Astrocyte (in vitro differentiated cells and primary cell): Measurements from ENCODE around the gene COA6.

Experiments
- EZH2 ChIP-seq: IDR thresholded peaks from 2 replicates; pipeline ENCODE4 v1.6.1; 2012; ENCODE audit warnings: mild to moderate bottlenecking, low read length, inconsistent platforms; ENCODE audit not compliant: insufficient read depth
- TF ChIP-seq, protein P1 (sequence below): IDR thresholded peaks from 2 replicates; pipeline ENCODE4 v1.5.1; 2011; ENCODE audit warnings: low read depth, mild to moderate bottlenecking, inconsistent platforms, low read length, moderate library complexity; ENCODE audit not compliant: insufficient read depth

DNA sequence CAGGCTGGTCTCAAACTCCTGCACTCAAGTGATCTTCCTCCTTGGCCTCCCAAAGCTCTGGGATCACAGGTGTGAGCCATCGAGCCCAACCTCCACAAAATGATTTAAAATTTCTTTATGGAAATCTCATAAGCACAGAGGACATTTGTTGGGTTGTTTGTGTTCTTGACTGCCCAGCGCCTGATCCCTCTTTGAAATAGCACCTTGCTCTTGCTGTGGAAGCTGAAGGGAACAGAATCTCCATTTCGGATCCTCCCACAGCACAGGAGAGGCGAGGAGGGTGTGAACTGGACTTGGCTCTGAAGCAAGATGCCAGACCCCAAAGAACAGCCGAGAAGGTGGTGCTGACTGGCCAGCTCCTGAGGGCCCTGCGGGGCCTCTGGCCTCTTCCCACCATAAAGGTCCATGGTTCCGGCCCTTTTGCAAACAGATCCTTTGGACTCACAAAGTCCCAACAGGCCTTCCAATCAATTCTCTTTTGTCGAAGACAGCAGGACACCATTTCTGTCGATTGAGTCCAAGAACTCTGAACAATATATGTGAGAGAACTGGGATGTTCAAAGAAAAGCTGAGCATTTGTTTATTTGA lies 45.6 kb upstream of the COA6 start:
- TF ChIP-seq, protein P1, sequence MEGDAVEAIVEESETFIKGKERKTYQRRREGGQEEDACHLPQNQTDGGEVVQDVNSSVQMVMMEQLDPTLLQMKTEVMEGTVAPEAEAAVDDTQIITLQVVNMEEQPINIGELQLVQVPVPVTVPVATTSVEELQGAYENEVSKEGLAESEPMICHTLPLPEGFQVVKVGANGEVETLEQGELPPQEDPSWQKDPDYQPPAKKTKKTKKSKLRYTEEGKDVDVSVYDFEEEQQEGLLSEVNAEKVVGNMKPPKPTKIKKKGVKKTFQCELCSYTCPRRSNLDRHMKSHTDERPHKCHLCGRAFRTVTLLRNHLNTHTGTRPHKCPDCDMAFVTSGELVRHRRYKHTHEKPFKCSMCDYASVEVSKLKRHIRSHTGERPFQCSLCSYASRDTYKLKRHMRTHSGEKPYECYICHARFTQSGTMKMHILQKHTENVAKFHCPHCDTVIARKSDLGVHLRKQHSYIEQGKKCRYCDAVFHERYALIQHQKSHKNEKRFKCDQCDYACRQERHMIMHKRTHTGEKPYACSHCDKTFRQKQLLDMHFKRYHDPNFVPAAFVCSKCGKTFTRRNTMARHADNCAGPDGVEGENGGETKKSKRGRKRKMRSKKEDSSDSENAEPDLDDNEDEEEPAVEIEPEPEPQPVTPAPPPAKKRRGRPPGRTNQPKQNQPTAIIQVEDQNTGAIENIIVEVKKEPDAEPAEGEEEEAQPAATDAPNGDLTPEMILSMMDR: no peak
- TF ChIP-seq EZH2: no peak
